Measurements from ENCODE around the gene APOL4. TPM values are rescaled to one million over a fixed set of nuclear protein-coding genes. Genes with fewer than 3 reads are reported as not detected.
"Not testable (repeated sequence)": the region's sequence is repeated elsewhere in the genome, so short reads cannot be mapped to it uniquely, and the experiment has no call there.

The APOL4 gene
- total and polyA plus RNA-seq, 2 donors = 4.8 to 53.0 TPM

- H3K9me3 ChIP-seq (ENCODE audit: control insufficient read depth in 2 of 2, insufficient read depth in 1 of 2, low read length in 1 of 2); DNase-seq (ENCODE audit: low read depth in 6 of 9, low spot score in 9 of 9); H3K27me3 ChIP-seq (ENCODE audit: control insufficient read depth in 2 of 2, insufficient read depth in 1 of 2, low read length in 1 of 2); H3K27ac ChIP-seq (ENCODE audit: low read depth in 1 of 2, low read length in 1 of 2); H3K4me1 ChIP-seq (ENCODE audit: control insufficient read depth in 2 of 2, insufficient read depth in 2 of 2, low read length in 2 of 2); H3K36me3 ChIP-seq (ENCODE audit: control insufficient read depth in 2 of 2, insufficient read depth in 2 of 2, low read length in 1 of 2); H3K4me3 ChIP-seq (ENCODE audit: low read length in 2 of 2): not testable (repeated sequence)
- 78% methylated on average over 5 of the region's 5 CpGs for WGBS
These were observed 4.0 kb upstream of the APOL4 start for GRCh38 chr22:36205573-36205972.

GRCh38 chr22:36204632-36205015 is 3.0 kb upstream of the APOL4 start:
- 73% methylated on average over 6 of the region's 6 CpGs for WGBS
- no peak overlapping the region for H3K4me3 ChIP-seq (ENCODE audit: low read length in 2 of 2)
- no peak for DNase-seq (ENCODE audit: low read depth in 6 of 9, low spot score in 9 of 9)
- peak overlapping the region in 1 of 2 donors; percentile 59 for H3K27ac ChIP-seq (ENCODE audit: low read depth in 1 of 2, low read length in 1 of 2)
- no peaks in the 10 kb centered on the region for H3K27me3 ChIP-seq (ENCODE audit: control insufficient read depth in 2 of 2, insufficient read depth in 1 of 2, low read length in 1 of 2)
- H3K36me3 ChIP-seq (ENCODE audit: control insufficient read depth in 2 of 2, insufficient read depth in 2 of 2, low read length in 1 of 2) = no peaks in the 10 kb centered on the region
- H3K4me1 ChIP-seq (ENCODE audit: control insufficient read depth in 2 of 2, insufficient read depth in 2 of 2, low read length in 2 of 2) = peaks cover 0 to 3% of the 10 kb centered on the region in 2 donors
- H3K9me3 ChIP-seq (ENCODE audit: control insufficient read depth in 2 of 2, insufficient read depth in 1 of 2, low read length in 1 of 2) = no peaks in the 10 kb centered on the region

- WGBS = 83% methylated on average over 8 of the region's 8 CpGs
- DNase-seq (ENCODE audit: low read depth in 6 of 9, low spot score in 9 of 9) = no peak
- Histone ChIP-seq H3K9me3 (ENCODE audit: control insufficient read depth in 2 of 2, insufficient read depth in 1 of 2, low read length in 1 of 2) (no peaks in the 10 kb centered on the region), H3K27me3 (ENCODE audit: control insufficient read depth in 2 of 2, insufficient read depth in 1 of 2, low read length in 1 of 2) (no peaks in the 10 kb centered on the region), H3K4me1 (ENCODE audit: control insufficient read depth in 2 of 2, insufficient read depth in 2 of 2, low read length in 2 of 2) (peaks cover 0 to 3% of the 10 kb centered on the region in 2 donors), H3K36me3 (ENCODE audit: control insufficient read depth in 2 of 2, insufficient read depth in 2 of 2, low read length in 1 of 2) (no peaks in the 10 kb centered on the region), H3K4me3 (ENCODE audit: low read length in 2 of 2) (peak overlapping the region in 1 of 2 donors; percentile 7), H3K27ac (ENCODE audit: low read depth in 1 of 2, low read length in 1 of 2) (peak overlapping the region in 1 of 2 donors; percentile 59)
These were observed 2.5 kb upstream of the APOL4 start for GRCh38 chr22:36204001-36204631.

GRCh38 chr22:36203441-36203840 is 1.8 kb upstream of the APOL4 start:
- not testable (repeated sequence) for DNase-seq (ENCODE audit: low read depth in 6 of 9, low spot score in 9 of 9); H3K27ac ChIP-seq (ENCODE audit: low read depth in 1 of 2, low read length in 1 of 2)

GRCh38 chr22:36202906-36203305 is 1.3 kb upstream of the APOL4 start:
- H3K4me1 ChIP-seq (ENCODE audit: control insufficient read depth in 2 of 2, insufficient read depth in 2 of 2, low read length in 2 of 2); H3K9me3 ChIP-seq (ENCODE audit: control insufficient read depth in 2 of 2, insufficient read depth in 1 of 2, low read length in 1 of 2); H3K27me3 ChIP-seq (ENCODE audit: control insufficient read depth in 2 of 2, insufficient read depth in 1 of 2, low read length in 1 of 2); DNase-seq (ENCODE audit: low read depth in 6 of 9, low spot score in 9 of 9); H3K4me3 ChIP-seq (ENCODE audit: low read length in 2 of 2); H3K36me3 ChIP-seq (ENCODE audit: control insufficient read depth in 2 of 2, insufficient read depth in 2 of 2, low read length in 1 of 2): not testable (repeated sequence)
- WGBS = 75% methylated on average over 8 of the region's 8 CpGs
- H3K27ac ChIP-seq (ENCODE audit: low read depth in 1 of 2, low read length in 1 of 2) = peak overlapping the region; percentile 21 to 53

More at GRCh38 chr22:36203441-36203840, 1.8 kb upstream of the APOL4 start:
- 94% methylated on average over 7 of the region's 7 CpGs for WGBS
- H3K4me3 ChIP-seq (ENCODE audit: low read length in 2 of 2); H3K9me3 ChIP-seq (ENCODE audit: control insufficient read depth in 2 of 2, insufficient read depth in 1 of 2, low read length in 1 of 2); H3K36me3 ChIP-seq (ENCODE audit: control insufficient read depth in 2 of 2, insufficient read depth in 2 of 2, low read length in 1 of 2); H3K27me3 ChIP-seq (ENCODE audit: control insufficient read depth in 2 of 2, insufficient read depth in 1 of 2, low read length in 1 of 2); H3K4me1 ChIP-seq (ENCODE audit: control insufficient read depth in 2 of 2, insufficient read depth in 2 of 2, low read length in 2 of 2): not testable (repeated sequence)

- 96% methylated on average over 1 of the region's 5 CpGs for WGBS
These were observed 584 bp downstream of the APOL4 start for GRCh38 chr22:36201025-36201424.

GRCh38 chr22:36199001-36199551 is 2.5 kb downstream of the APOL4 start:
- no peaks in the 10 kb centered on the region for H3K36me3 ChIP-seq (ENCODE audit: control insufficient read depth in 2 of 2, insufficient read depth in 2 of 2, low read length in 1 of 2)
- H3K27me3 ChIP-seq (ENCODE audit: control insufficient read depth in 2 of 2, insufficient read depth in 1 of 2, low read length in 1 of 2) = no peaks in the 10 kb centered on the region
- 74% methylated on average over 5 of the region's 5 CpGs for WGBS
- H3K4me1 ChIP-seq (ENCODE audit: control insufficient read depth in 2 of 2, insufficient read depth in 2 of 2, low read length in 2 of 2) = peaks cover 6 to 20% of the 10 kb centered on the region in 2 donors
- H3K4me3 ChIP-seq (ENCODE audit: low read length in 2 of 2) = no peak overlapping the region
- no peak overlapping the region for H3K27ac ChIP-seq (ENCODE audit: low read depth in 1 of 2, low read length in 1 of 2)
- DNase-seq (ENCODE audit: low read depth in 6 of 9, low spot score in 9 of 9) = no peak
- H3K9me3 ChIP-seq (ENCODE audit: control insufficient read depth in 2 of 2, insufficient read depth in 1 of 2, low read length in 1 of 2) = no peaks in the 10 kb centered on the region

More at GRCh38 chr22:36201025-36201424, 584 bp downstream of the APOL4 start:
- DNase-seq (ENCODE audit: low read depth in 6 of 9, low spot score in 9 of 9); H3K27me3 ChIP-seq (ENCODE audit: control insufficient read depth in 2 of 2, insufficient read depth in 1 of 2, low read length in 1 of 2); H3K36me3 ChIP-seq (ENCODE audit: control insufficient read depth in 2 of 2, insufficient read depth in 2 of 2, low read length in 1 of 2); H3K4me3 ChIP-seq (ENCODE audit: low read length in 2 of 2); H3K9me3 ChIP-seq (ENCODE audit: control insufficient read depth in 2 of 2, insufficient read depth in 1 of 2, low read length in 1 of 2): not testable (repeated sequence)
- Histone ChIP-seq H3K4me1 (ENCODE audit: control insufficient read depth in 2 of 2, insufficient read depth in 2 of 2, low read length in 2 of 2) (peaks cover 6 to 20% of the 10 kb centered on the region in 2 donors), H3K27ac (ENCODE audit: low read depth in 1 of 2, low read length in 1 of 2) (peak overlapping the region in 1 of 2 donors; percentile 15)

- no peak for DNase-seq (ENCODE audit: low read depth in 6 of 9, low spot score in 9 of 9)
- no peaks in the 10 kb centered on the region for H3K9me3 ChIP-seq (ENCODE audit: control insufficient read depth in 2 of 2, insufficient read depth in 1 of 2, low read length in 1 of 2)
- H3K27me3 ChIP-seq (ENCODE audit: control insufficient read depth in 2 of 2, insufficient read depth in 1 of 2, low read length in 1 of 2) = no peaks in the 10 kb centered on the region
- no peak overlapping the region for H3K4me3 ChIP-seq (ENCODE audit: low read length in 2 of 2)
- H3K36me3 ChIP-seq (ENCODE audit: control insufficient read depth in 2 of 2, insufficient read depth in 2 of 2, low read length in 1 of 2) = no peaks in the 10 kb centered on the region
- peaks cover 6 to 20% of the 10 kb centered on the region in 2 donors for H3K4me1 ChIP-seq (ENCODE audit: control insufficient read depth in 2 of 2, insufficient read depth in 2 of 2, low read length in 2 of 2)
- no peak overlapping the region for H3K27ac ChIP-seq (ENCODE audit: low read depth in 1 of 2, low read length in 1 of 2)
- WGBS = 96% methylated on average over 3 of the region's 3 CpGs
These were observed 3.1 kb downstream of the APOL4 start for GRCh38 chr22:36198536-36198935.

GRCh38 chr22:36197514-36198146 is 4.0 kb downstream of the APOL4 start:
- no peaks in the 10 kb centered on the region for H3K27me3 ChIP-seq (ENCODE audit: control insufficient read depth in 2 of 2, insufficient read depth in 1 of 2, low read length in 1 of 2)
- no peak for DNase-seq (ENCODE audit: low read depth in 6 of 9, low spot score in 9 of 9)
- no peaks in the 10 kb centered on the region for H3K36me3 ChIP-seq (ENCODE audit: control insufficient read depth in 2 of 2, insufficient read depth in 2 of 2, low read length in 1 of 2)
- 47% methylated on average over 8 of the region's 8 CpGs for WGBS
- H3K4me3 ChIP-seq (ENCODE audit: low read length in 2 of 2) = no peak overlapping the region
- peak overlapping the region in 1 of 2 donors; percentile 9 for H3K27ac ChIP-seq (ENCODE audit: low read depth in 1 of 2, low read length in 1 of 2)
- H3K9me3 ChIP-seq (ENCODE audit: control insufficient read depth in 2 of 2, insufficient read depth in 1 of 2, low read length in 1 of 2) = no peaks in the 10 kb centered on the region
- peaks cover 6 to 20% of the 10 kb centered on the region in 2 donors for H3K4me1 ChIP-seq (ENCODE audit: control insufficient read depth in 2 of 2, insufficient read depth in 2 of 2, low read length in 2 of 2)
